SK-N-SH (cell line): ENCODE results near the gene ECEL1. TPM values are rescaled to one million over a fixed set of nuclear protein-coding genes. Genes with fewer than 3 reads are reported as not detected.

ENCODE experiments used
- CTCF ChIA-PET: fragments of 300-600, 350-600 bp; formaldehyde crosslinking; extraction: SDS; loops from one replicate; lab custom pipeline; 2021; lab: Yijun Ruan, JAX
- POLR2A ChIA-PET: fragments of 350-600 bp; sonication (Branson Sonifier 250); formaldehyde crosslinking; extraction: SDS; loops from one replicate; lab custom pipeline; 2020; ENCODE audit warnings: antibody characterized with exemption, inconsistent platforms; lab: Yijun Ruan, JAX
- DNase-seq: peaks from one replicate; pipeline ENCODE4 v3.0.0; 2012
- H2AFZ ChIP-seq: fragments of 200-600 bp; sonication (generic); 2 replicates; pipeline ENCODE4 v1.8.1; 2016; ENCODE audit warnings: antibody characterized with exemption, mild to moderate bottlenecking, low read depth
- H3F3A ChIP-seq: fragments of 200-600 bp; sonication (generic); replicated peaks from 2 replicates; pipeline ENCODE3; 2016; ENCODE audit warnings: antibody characterized with exemption, mild to moderate bottlenecking; ENCODE audit not compliant: insufficient read depth
- H3K27ac ChIP-seq, 2 experiments: fragments of 200-500 bp in 1 of 2; fragments of 200-600 bp in 1 of 2; sonication (Bioruptor generic) in 1 of 2; sonication (generic), shearing (Covaris generic) in 1 of 2; 2 replicates each; pipeline versions ENCODE4 v1.5.1 to v1.6.1; 2014 to 2016; ENCODE audit warnings: low read depth in 2 of 2, inconsistent platforms in 1 of 2, low read length in 1 of 2, mild to moderate bottlenecking in 1 of 2, mixed read lengths in 1 of 2
- H3K27me3 ChIP-seq: fragments of 200-600 bp; sonication (generic), shearing (Covaris generic); 2 replicates; pipeline ENCODE4 v1.6.1; 2016; ENCODE audit warnings: mixed run types; ENCODE audit not compliant: insufficient read depth
- H3K36me3 ChIP-seq, 2 experiments: fragments of 200-500 bp in 1 of 2; fragments of 200-600 bp in 1 of 2; sonication (Bioruptor generic) in 1 of 2; sonication (generic) in 1 of 2; replicated peaks in 1 of 2; 2 replicates each; pipeline versions ENCODE3 to v1.5.1; 2014 to 2016; ENCODE audit warnings: low read length in 1 of 2, mild to moderate bottlenecking in 1 of 2; ENCODE audit not compliant: insufficient read depth in 2 of 2, control insufficient read depth in 1 of 2
- H3K4me1 ChIP-seq, 2 experiments: fragments of 200-500 bp in 1 of 2; fragments of 200-600 bp in 1 of 2; sonication (Bioruptor generic) in 1 of 2; sonication (generic), shearing (Covaris generic) in 1 of 2; 2 replicates each; pipeline versions ENCODE4 v1.5.1 to v1.6.1; 2014 to 2016; ENCODE audit warnings: low read depth in 1 of 2, low read length in 1 of 2, mixed run types in 1 of 2; ENCODE audit not compliant: insufficient read depth in 2 of 2, control insufficient read depth in 1 of 2
- H3K4me2 ChIP-seq: fragments of 200-600 bp; sonication (generic), shearing (Covaris generic); 2 replicates; pipeline ENCODE4 v1.6.1; 2017; ENCODE audit warnings: mixed run types
- H3K4me3 ChIP-seq, 2 experiments: fragments of 200-500 bp in 1 of 2; fragments of 200-600 bp in 1 of 2; sonication (Bioruptor generic) in 1 of 2; sonication (generic), shearing (Covaris generic) in 1 of 2; 2 replicates each; pipeline versions ENCODE4 v1.5.1 to v1.8.1; 2014 to 2016; ENCODE audit warnings: low read depth in 2 of 2, inconsistent platforms in 1 of 2, low read length in 1 of 2, mild to moderate bottlenecking in 1 of 2, mixed read lengths in 1 of 2, moderate library complexity in 1 of 2
- H3K79me2 ChIP-seq: fragments of 200-600 bp; sonication (generic); 2 replicates; pipeline ENCODE4 v1.8.1; 2017; ENCODE audit warnings: mild to moderate bottlenecking; ENCODE audit not compliant: insufficient read depth
- H3K9ac ChIP-seq: fragments of 200-600 bp; sonication (generic); 2 replicates; pipeline ENCODE4 v1.6.1; 2017; ENCODE audit warnings: mixed run types
- H3K9me2 ChIP-seq: fragments of 200-600 bp; sonication (generic); 2 replicates; pipeline ENCODE4 v1.6.1; 2017; ENCODE audit warnings: mixed run types
- H3K9me3 ChIP-seq: fragments of 200-600 bp; sonication (generic); 2 replicates; pipeline ENCODE4 v1.6.1; 2017; ENCODE audit warnings: mixed run types, mild to moderate bottlenecking, moderate library complexity
- H4K20me1 ChIP-seq: fragments of 200-600 bp; sonication (generic); 2 replicates; pipeline ENCODE4 v1.6.1; 2017; ENCODE audit warnings: mild to moderate bottlenecking, mixed run types; ENCODE audit not compliant: insufficient read depth
- ELF1 ChIP-seq: IDR thresholded peaks from 2 replicates; pipeline ENCODE4 v1.4.0; 2012
- EP300 ChIP-seq, 2 experiments: IDR thresholded peaks; 2 replicates each; pipeline versions ENCODE4 v1.4.0 to v1.6.1; 2012; ENCODE audit warnings: borderline replicate concordance in 1 of 2, low read depth in 1 of 2, low read length in 1 of 2
- FOXM1 ChIP-seq: IDR thresholded peaks from 2 replicates; pipeline ENCODE4 v1.4.0; 2012; ENCODE audit warnings: low read depth, mild to moderate bottlenecking
- GABPA ChIP-seq: IDR thresholded peaks from 2 replicates; pipeline ENCODE4 v1.4.0; 2012; ENCODE audit warnings: low read depth, mild to moderate bottlenecking
- IRF3 ChIP-seq: fragments of 150-350 bp; IDR thresholded peaks from 2 replicates; pipeline ENCODE4 v1.6.1; 2016; ENCODE audit warnings: mild to moderate bottlenecking, low read depth, low read length
- MAX ChIP-seq: IDR thresholded peaks from 2 replicates; pipeline ENCODE4 v1.4.0; 2012; ENCODE audit warnings: low read depth
- MXI1 ChIP-seq: IDR thresholded peaks from 2 replicates; pipeline ENCODE4 v1.6.1; 2012; ENCODE audit warnings: mild to moderate bottlenecking, low read depth, low read length, improper control_type of control experiment
- RCOR1 ChIP-seq: fragments of 150-350 bp; IDR thresholded peaks from 2 replicates; pipeline ENCODE4 v1.6.1; 2017; ENCODE audit warnings: antibody characterized with exemption, low read length
- TAF1 ChIP-seq: IDR thresholded peaks from 2 replicates; pipeline ENCODE4 v1.6.1; 2012; ENCODE audit warnings: low read depth, mild to moderate bottlenecking, low read length, moderate library complexity, borderline replicate concordance
- USF1 ChIP-seq: IDR thresholded peaks from 2 replicates; pipeline ENCODE4 v1.4.0; 2012; ENCODE audit warnings: low read depth, borderline replicate concordance
- YY1 ChIP-seq: IDR thresholded peaks from 2 replicates; pipeline ENCODE4 v1.4.0; 2012; ENCODE audit warnings: low read depth, mild to moderate bottlenecking
- WGBS: methylation state at CpG from one replicate; pipeline ENCODE4 v1.1.6; 2017; ENCODE audit warnings: low lambda C conversion rate; 5-methylcytosine and 5-hydroxymethylcytosine counted together
- polyA plus RNA-seq, 3 experiments: library from polyadenylated mRNA; depleted of rRNA; stranded (reverse); fragments of >200 nt; gene quantifications; 2 replicates each; pipeline ENCODE4 v1.2.3, GENCODE V29; 2012
- TF ChIP-seq, protein P1 (sequence below): fragments of 200-600 bp; sonication (generic); IDR thresholded peaks from 2 replicates; pipeline ENCODE4 v1.6.1; 2017; ENCODE audit warnings: antibody characterized with exemption, mild to moderate bottlenecking, moderate library complexity
- TF ChIP-seq, protein P2 (sequence below): IDR thresholded peaks from 2 replicates; pipeline ENCODE4 v1.6.1; 2012; ENCODE audit warnings: mild to moderate bottlenecking, low read depth, low read length, moderate library complexity

ECEL1 gene
- polyA plus RNA-seq, 1 of the 3 experiments (the other 2 are of a cell fraction), result not detected

- Histone ChIP-seq H3F3A (no peaks in the 10 kb centered on the region), H3K9me3 (no peaks in the 10 kb centered on the region), H3K27ac (no peak overlapping the region), H2AFZ (no peak overlapping the region), H3K27me3 (peaks cover 5% of the 10 kb centered on the region; the same call in 1 of the 2 replicates), H3K9ac (no peak overlapping the region), H3K4me2 (no peak overlapping the region), H3K36me3 (no peaks in the 10 kb centered on the region), H3K79me2 (no peaks in the 10 kb centered on the region), H4K20me1 (no peaks in the 10 kb centered on the region), H3K4me1 (no peaks in the 10 kb centered on the region), H3K9me2 (no peaks in the 10 kb centered on the region), H3K4me3 (no peak overlapping the region)
- WGBS, result 67% methylated on average over 10 of the region's 16 CpGs
- CTCF ChIA-PET, result interaction anchor here (1.0 kb wide), 2 partner anchors 15 to 533 kb away, joined by 3 to 4 read pairs; no protein-coding TSS in a partner anchor
- no peak for TF ChIP-seq IRF3
- TF ChIP-seq TAF1, result no peak
- no peak for TF ChIP-seq RCOR1
- TF ChIP-seq FOXM1, result no peak
- no peak for TF ChIP-seq YY1
- TF ChIP-seq EP300 (IDR thresholded peaks at IDR 0.05; ENCODE audit: borderline replicate concordance in 1 of 2, low read depth in 1 of 2, low read length in 1 of 2), result no peak
- TF ChIP-seq, protein P1, sequence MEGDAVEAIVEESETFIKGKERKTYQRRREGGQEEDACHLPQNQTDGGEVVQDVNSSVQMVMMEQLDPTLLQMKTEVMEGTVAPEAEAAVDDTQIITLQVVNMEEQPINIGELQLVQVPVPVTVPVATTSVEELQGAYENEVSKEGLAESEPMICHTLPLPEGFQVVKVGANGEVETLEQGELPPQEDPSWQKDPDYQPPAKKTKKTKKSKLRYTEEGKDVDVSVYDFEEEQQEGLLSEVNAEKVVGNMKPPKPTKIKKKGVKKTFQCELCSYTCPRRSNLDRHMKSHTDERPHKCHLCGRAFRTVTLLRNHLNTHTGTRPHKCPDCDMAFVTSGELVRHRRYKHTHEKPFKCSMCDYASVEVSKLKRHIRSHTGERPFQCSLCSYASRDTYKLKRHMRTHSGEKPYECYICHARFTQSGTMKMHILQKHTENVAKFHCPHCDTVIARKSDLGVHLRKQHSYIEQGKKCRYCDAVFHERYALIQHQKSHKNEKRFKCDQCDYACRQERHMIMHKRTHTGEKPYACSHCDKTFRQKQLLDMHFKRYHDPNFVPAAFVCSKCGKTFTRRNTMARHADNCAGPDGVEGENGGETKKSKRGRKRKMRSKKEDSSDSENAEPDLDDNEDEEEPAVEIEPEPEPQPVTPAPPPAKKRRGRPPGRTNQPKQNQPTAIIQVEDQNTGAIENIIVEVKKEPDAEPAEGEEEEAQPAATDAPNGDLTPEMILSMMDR, result no peak
- no peak for TF ChIP-seq MAX
- TF ChIP-seq, protein P2, sequence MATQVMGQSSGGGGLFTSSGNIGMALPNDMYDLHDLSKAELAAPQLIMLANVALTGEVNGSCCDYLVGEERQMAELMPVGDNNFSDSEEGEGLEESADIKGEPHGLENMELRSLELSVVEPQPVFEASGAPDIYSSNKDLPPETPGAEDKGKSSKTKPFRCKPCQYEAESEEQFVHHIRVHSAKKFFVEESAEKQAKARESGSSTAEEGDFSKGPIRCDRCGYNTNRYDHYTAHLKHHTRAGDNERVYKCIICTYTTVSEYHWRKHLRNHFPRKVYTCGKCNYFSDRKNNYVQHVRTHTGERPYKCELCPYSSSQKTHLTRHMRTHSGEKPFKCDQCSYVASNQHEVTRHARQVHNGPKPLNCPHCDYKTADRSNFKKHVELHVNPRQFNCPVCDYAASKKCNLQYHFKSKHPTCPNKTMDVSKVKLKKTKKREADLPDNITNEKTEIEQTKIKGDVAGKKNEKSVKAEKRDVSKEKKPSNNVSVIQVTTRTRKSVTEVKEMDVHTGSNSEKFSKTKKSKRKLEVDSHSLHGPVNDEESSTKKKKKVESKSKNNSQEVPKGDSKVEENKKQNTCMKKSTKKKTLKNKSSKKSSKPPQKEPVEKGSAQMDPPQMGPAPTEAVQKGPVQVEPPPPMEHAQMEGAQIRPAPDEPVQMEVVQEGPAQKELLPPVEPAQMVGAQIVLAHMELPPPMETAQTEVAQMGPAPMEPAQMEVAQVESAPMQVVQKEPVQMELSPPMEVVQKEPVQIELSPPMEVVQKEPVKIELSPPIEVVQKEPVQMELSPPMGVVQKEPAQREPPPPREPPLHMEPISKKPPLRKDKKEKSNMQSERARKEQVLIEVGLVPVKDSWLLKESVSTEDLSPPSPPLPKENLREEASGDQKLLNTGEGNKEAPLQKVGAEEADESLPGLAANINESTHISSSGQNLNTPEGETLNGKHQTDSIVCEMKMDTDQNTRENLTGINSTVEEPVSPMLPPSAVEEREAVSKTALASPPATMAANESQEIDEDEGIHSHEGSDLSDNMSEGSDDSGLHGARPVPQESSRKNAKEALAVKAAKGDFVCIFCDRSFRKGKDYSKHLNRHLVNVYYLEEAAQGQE, result no peak
- no peak for TF ChIP-seq MXI1
- TF ChIP-seq GABPA, result no peak
- no peak for TF ChIP-seq ELF1
- TF ChIP-seq USF1, result no peak
- no peak for DNase-seq
- POLR2A ChIA-PET, result no interaction called here
These were observed 55.7 kb downstream of the ECEL1 start for GRCh38 chr2:232431705-232432590.

Other genes with a start within 250 kb of the ECEL1 start
- gene ALPP, start 109.1 kb downstream of the ECEL1 start, polyA plus RNA-seq (2012; rRNA removed), result not detected in 2 replicates
- gene ALPG, start 81.0 kb downstream of the ECEL1 start, polyA plus RNA-seq (2012; rRNA removed), result not detected in 2 replicates
- not detected in 2 replicates for gene ALPI, start 31.7 kb downstream of the ECEL1 start, polyA plus RNA-seq (2012; rRNA removed)
- not detected in 2 replicates for gene PRSS56, start 32.6 kb upstream of the ECEL1 start, polyA plus RNA-seq (2012; rRNA removed)
- gene CHRND, start 38.3 kb upstream of the ECEL1 start, polyA plus RNA-seq (2012; rRNA removed), result 0.12 TPM in 1 of 2 replicates, not detected in the other
- not detected in 2 replicates for gene CHRNG, start 51.9 kb upstream of the ECEL1 start, polyA plus RNA-seq (2012; rRNA removed)
- 4.6 and 7.0 TPM in 2 replicates for gene TIGD1, start 62.7 kb upstream of the ECEL1 start, polyA plus RNA-seq (2012; rRNA removed)
- 27.6 and 29.1 TPM in 2 replicates for gene EIF4E2, start 62.9 kb upstream of the ECEL1 start, polyA plus RNA-seq (2012; rRNA removed)
- gene EFHD1, start 145.8 kb upstream of the ECEL1 start, polyA plus RNA-seq (2012; rRNA removed), result 0.05 TPM in 1 of 2 replicates, not detected in the other
- gene GIGYF2, start 209.5 kb upstream of the ECEL1 start, polyA plus RNA-seq (2012; rRNA removed), result 12.8 and 18.2 TPM in 2 replicates